GM19099 (cell line): ENCODE measurements around the gene EDNRB.

ENCODE experiments used
- POLR2A ChIP-seq: IDR thresholded peaks from 3 replicates; pipeline ENCODE4 v1.6.1; 2011; ENCODE audit warnings: low read depth; ENCODE audit not compliant: insufficient read length; ENCODE audit errors: extremely low read depth

EDNRB gene

GRCh38 chr13:77871596-77871995 is 47.0 kb downstream of the EDNRB start:
- TF ChIP-seq POLR2A = no peak

GRCh38 chr13:77868717-77869116 is 49.9 kb downstream of the EDNRB start:
- TF ChIP-seq POLR2A = no peak

- TF ChIP-seq POLR2A = no peak
Measured at GRCh38 chr13:77866971-77867370, 51.7 kb downstream of the EDNRB start.

- TF ChIP-seq POLR2A = no peak
Measured at GRCh38 chr13:77865622-77866021, 53.0 kb downstream of the EDNRB start.

GRCh38 chr13:77863144-77863543 is 55.5 kb downstream of the EDNRB start:
- no peak for TF ChIP-seq POLR2A

GRCh38 chr13:77861741-77862140 is 56.9 kb downstream of the EDNRB start:
- no peak for TF ChIP-seq POLR2A

- TF ChIP-seq POLR2A = no peak
Measured at GRCh38 chr13:77860507-77860981, 58.1 kb downstream of the EDNRB start.

- TF ChIP-seq POLR2A = no peak
Measured at GRCh38 chr13:77859450-77859849, 59.2 kb downstream of the EDNRB start.

GRCh38 chr13:77857531-77858209 is 61.0 kb downstream of the EDNRB start:
- TF ChIP-seq POLR2A = no peak

- no peak for TF ChIP-seq POLR2A
Measured at GRCh38 chr13:77853703-77854102, 64.9 kb downstream of the EDNRB start.

- no peak for TF ChIP-seq POLR2A
Measured at GRCh38 chr13:77846173-77846572, 72.5 kb downstream of the EDNRB start.
